ENCODE measurements around the gene LRRC27.
"Not testable (repeated sequence)": the region's sequence is repeated elsewhere in the genome, so short reads cannot be mapped to it uniquely, and the experiment has no call there.

Gene LRRC27

DNA sequence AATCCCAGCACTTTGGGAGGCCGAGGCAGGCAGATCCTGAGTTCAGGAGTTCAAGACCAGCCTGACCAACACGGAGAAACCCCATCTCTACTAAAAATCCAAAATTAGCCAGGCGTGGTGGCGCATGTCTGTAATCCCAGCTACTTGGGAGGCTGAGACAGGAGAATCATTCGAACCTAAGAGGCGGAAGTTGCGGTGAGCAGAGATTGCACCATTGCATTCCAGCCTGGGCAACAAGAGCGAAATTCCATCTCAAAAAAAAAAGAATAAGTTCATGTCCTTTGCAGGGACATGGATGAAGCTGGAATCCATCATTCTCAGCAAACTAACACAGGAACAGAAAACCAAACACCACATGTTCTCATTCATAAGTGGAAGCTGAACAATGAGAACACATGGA lies 17.1 kb upstream of the LRRC27 start:
- DNase-seq (ENCODE audit: low spot score): not testable (repeated sequence)

GRCh38 chr10:132316133-132316532 lies 15.9 kb upstream of the LRRC27 start:
- DNase-seq (ENCODE audit: low spot score): no peak

- DNase-seq (ENCODE audit: low spot score): not testable (repeated sequence)
Observed at GRCh38 chr10:132317477-132317876, 14.5 kb upstream of the LRRC27 start.

DNA sequence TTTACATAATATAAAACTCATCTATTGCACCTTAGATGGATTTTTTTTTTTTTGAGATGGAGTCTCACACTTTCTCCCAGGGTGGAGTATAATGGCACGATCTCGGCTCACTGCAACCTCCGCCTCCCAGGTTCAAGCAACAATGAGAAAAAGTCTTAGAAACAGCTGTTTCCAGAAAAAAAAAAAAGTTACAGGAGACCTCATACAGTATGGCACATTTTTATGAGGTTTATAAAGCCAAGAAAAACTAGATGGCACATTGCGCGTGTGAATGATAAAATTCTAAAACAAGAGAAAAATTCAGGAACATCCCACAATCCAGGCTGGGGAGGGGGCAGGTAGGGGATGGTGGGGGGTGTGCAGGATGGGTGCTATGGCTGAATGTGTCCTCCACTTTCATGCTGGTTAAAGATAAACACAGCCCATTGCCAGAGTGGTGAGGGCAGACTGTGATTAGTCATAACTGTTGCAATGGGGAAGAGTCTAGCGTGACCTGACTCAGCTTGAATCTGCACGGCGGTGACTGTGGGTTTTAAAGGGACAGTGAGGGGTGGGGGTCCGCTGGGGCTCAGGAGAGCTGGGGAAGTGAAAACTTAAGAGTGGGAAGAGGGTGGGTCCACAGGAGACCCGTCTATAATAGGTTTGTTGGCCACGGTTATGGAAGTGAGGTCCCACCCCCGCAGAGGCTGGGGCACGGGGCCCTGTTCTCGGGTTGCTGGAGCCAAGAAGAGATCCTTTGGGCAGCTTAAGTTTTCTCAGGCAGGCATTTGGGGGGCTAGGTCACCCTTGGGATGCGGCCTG lies 11.9 kb upstream of the LRRC27 start:
- no peak for DNase-seq (ENCODE audit: low spot score)

DNA sequence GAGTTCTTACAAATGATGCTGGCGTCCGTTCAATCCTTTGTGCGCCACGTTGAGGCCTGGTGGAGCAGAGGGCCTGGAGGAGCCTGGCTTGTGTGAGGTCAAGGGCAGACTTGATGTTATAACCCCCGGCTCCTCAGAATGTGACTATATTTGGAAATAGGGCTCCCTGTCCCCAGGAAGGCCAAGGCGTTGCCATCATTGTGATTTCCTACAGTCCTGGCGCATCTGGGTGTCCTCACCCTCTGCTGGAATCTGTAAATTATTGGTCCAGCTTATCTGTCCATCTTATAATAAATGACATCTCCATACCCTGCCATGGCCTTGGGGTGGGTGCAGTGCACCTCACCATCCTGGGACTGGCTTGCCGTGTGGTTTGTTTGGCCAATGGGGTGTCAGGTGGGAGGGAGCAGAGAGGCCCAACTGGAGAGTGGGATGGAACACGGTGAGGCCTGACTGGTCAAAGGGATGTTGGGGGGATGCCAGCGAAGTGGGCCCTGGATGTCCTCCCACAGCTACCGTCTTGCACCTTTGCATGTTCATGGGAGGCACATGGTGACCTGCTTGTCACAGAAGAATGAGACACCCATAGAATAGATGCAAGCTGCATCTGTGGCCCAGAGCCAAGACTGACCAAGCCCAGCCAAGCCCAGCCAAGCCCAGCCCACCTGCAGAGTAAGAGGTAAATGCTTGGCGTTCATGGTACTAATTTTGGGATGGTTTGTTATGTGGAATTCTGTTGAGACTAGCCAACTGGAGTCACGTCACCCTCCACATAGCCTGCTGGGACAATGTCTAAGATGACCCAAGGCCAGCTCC lies 11.1 kb upstream of the LRRC27 start:
- DNase-seq (ENCODE audit: low spot score): no peak

- DNase-seq (ENCODE audit: low spot score): no peak
Observed at GRCh38 chr10:132321726-132322125, 10.3 kb upstream of the LRRC27 start.

DNA sequence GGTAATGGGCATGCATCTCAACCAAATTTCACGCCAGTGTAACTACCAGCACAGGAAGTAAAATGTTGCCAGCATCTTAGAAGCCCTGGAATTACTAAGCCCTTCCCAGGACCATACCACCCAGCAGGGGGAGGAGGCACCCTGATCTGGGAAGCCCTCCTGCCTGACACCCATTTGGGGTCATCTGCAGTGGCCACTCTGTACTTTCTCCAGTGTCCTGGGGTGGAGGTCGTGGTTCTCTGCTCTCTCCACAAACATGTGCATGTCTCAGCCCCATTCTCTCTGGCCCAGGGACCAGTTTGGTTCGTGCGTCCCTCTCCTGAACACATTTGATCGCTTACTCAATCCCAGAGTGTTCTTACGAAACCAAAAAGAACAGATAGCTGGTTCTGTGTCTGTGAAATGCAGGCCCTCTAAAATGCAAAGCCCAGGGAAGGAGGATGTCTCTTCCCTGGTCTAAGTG lies 9.4 kb upstream of the LRRC27 start:
- no peak for DNase-seq (ENCODE audit: low spot score)

- no peak for DNase-seq (ENCODE audit: low spot score)
Observed at GRCh38 chr10:132324186-132324585, 7.8 kb upstream of the LRRC27 start.

DNA sequence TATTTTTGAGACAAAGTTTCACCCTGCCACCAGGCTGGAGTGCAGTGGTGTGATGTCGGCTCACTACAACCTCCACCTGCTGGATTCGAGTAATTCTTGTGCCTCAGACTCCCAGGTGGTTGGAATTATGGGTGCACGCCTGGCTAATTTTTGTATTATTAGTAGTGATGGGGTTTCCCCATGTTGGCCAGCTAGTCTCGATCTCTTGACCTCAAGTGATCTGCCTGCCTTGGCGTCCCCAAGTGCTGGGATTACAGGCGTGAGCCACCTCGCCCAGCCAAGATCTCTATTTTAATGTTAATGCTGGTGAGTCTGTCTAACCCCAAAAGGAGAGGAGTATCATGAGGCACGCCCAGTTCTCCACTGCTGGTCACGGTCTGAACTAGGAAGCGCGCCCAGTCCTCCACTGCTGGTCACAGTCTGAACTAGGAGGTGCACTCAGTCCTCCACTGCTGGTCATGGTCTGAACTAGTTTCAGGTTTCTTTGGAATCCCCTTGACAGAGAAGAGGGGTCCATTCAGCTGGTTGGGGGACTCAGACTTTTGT lies 5.6 kb upstream of the LRRC27 start:
- DNase-seq (ENCODE audit: low spot score): no peak

DNA sequence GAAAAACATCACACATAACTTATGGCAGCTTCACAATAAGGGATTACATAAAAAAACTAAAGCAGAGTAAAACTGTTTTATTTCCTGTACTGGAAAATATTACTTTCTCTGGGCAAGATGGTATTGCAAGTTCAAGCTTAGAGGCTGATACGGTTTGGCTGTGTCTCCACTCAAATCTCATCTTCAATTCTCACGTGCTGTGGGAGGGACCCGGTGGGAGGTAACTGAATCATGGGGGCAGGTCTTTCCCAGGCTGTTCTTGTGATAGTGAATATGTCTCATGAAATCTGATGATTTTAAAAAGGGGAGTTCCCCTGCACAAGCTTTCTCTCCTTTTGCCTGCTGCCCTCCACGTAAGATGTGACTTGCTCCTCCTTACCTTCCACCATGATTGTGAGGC lies 5.1 kb upstream of the LRRC27 start:
- no peak for DNase-seq (ENCODE audit: low spot score)

DNA sequence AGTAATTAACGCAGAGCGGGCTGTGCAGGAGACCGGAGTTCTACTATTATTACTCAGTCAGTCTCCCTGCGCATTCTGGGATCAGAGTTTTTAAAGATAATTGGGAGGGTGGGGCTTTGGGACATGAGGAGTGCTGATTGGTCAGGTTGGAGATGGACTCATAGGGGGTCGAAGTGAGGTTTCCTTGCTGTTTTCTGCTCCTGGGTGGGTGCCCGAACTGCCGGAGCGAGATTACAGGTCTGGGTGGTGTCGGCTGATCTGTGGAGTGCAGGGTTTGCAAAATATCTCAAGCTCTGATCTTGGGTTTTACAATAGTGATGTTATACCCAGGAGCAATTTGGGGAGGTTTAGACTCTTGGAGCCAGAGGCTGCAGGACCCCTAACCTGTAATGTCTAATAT lies 3.9 kb upstream of the LRRC27 start:
- no peak for DNase-seq (ENCODE audit: low spot score)

DNA sequence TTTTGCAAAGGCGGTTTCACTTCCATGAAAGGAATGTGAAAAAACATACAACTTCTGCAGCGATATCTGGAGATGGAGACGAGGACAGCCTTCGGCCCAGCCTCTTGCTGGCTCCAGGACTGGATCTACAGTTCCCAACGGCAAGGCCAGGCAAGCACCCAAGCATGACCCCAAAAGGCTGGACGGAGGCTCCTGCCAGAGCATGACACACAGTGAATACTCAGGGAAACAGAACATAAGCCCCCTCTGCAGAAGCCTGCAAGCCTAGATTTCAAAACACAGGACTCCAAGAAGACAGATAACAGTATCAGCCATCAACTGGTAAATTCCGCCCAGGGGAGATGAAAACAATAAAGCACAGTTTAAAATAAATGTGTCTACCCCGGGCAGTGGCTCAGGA lies 3.3 kb upstream of the LRRC27 start:
- no peak for DNase-seq (ENCODE audit: low spot score)

DNA sequence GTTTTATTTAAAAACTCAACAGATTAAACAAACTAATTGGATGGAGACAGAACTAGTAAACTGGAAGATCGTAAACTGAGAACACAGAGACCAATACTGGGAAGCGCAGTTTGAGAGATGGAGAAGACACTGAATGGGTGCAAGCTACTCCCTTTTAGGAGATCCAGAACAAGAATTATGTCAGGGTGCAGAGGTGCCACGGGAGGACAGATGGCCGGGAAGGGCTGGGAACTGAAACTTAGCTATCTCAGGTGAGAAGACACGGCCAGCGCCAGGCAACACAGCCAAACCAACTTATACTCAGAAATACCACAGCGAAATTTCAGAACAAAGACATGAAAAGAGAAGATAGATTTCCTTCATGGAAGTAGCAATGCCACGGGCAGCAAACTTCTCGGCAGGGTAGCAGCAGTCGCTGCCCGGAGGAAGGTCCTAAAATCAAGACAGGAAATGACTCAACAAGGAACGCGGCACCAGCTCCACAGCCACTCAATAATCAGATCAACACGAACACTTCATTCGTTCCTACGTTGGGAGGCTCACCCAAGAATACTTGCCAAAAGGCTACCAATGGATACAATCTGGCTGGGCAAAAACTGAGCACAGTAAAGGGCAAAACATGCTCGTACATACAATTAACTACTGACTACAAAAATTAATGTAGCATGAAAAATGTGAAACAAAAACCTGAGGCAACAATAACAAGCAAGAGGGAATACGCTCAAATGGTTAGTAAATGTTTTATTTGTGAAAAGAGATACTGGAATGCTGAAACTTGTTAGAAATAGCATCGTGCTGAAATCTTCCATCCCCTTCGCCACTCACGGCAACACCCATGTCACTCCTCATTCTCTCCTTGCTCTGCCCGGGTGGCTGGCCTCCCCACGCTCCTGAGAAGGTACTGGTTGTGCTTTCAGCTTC lies 2.2 kb upstream of the LRRC27 start:
- DNase-seq (ENCODE audit: low spot score): no peak

- DNase-seq (ENCODE audit: low spot score): no peak
Observed at GRCh38 chr10:132330486-132330833, 1.5 kb upstream of the LRRC27 start.

GRCh38 chr10:132332433-132332754 lies 401 bp downstream of the LRRC27 start:
- no peak for DNase-seq (ENCODE audit: low spot score)

DNA sequence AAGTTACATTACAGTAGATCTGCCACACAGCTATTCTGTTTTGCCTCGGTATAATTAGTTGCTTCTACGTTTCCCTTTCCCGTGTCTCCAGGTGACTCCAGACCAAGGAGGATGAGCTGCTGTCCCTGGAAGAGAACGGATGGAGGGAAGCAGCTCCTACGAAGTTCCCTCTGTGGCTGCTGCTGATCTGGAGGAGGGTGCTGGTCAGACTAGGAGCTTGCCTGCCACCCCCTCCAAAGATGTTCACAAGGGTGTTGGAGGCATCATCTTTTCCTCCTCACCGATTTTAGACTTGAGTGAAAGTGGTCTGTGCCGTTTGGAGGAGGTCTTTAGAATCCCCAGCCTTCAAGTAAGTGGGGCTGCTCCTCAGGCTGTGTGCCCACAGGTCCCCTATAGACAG lies 1.4 kb downstream of the LRRC27 start:
- DNase-seq (ENCODE audit: low spot score): no peak

- no peak for DNase-seq (ENCODE audit: low spot score)
Observed at GRCh38 chr10:132334631-132335188, 2.7 kb downstream of the LRRC27 start.

GRCh38 chr10:132335189-132336063 lies 3.4 kb downstream of the LRRC27 start:
- no peak for DNase-seq (ENCODE audit: low spot score)

DNA sequence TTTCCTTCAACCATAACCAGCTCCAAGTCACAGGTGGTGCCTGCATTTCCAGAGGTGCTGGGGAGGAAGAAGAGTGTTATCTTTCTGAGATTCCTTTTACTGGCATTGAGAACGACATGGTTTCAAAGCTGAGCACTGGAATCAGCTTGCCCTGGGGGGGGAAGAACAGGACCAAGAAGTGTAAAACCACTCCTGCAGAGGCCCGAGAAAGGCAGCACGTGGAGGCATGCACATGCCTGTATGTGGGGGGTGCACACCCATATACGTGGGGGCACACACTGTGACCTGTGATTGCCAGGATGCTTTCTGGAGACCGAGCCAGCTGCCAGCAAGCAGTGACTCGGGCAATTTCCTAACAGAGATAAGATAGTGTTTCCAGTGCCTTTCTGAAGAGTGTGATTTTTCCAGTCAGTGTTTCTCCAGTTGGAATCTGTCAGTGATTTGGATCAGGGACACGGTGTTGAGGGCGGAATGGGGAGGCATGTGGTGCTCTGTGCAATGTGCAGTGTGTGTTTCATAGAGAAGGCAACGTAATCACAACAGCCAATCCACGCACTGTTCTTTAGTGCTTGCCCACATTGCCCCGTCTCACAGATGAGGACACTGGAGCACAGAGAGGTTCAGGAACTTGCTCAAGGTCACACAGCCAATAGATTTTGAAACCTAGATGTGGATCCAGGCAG lies 4.2 kb downstream of the LRRC27 start:
- no peak for DNase-seq (ENCODE audit: low spot score)

DNA sequence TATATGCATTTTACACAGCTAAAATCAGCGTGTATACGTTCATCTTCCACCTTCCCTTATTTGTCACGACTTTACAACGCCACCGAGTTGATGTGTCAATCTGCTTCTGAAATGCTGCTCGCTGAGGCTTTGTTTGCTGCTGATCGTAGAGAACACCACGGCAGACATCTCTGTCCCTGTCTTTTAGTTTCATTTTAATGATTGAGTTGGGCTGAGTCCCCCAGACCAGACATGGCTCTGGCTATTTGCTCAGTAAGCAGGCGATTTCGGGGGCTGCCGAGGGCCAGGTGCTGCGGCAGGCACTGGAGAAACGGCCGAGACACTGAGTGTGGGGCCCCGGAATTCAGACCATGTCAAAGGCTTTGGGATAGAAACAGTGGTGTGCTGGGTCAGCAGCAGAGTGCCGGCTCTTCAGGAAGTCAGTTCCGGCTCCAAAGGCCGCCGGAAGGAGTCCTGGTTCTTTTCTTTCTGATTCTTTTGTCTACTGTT lies 5.0 kb downstream of the LRRC27 start:
- no peak for DNase-seq (ENCODE audit: low spot score)

All from iPS-NIHi11 (cell line).